ENCODE data around the gene GLIS1.

The GLIS1 gene

GRCh38 chr1:53483170-53483569 lies 255.8 kb downstream of the GLIS1 start:
- H3K27ac ChIP-seq (ENCODE audit: poor library complexity, severe bottlenecking) = no peak overlapping the region
- peaks cover 8% of the 10 kb centered on the region for H3K27me3 ChIP-seq (ENCODE audit: insufficient read depth, poor library complexity, severe bottlenecking)
- H3K4me3 ChIP-seq (ENCODE audit: severe bottlenecking) = no peak overlapping the region
- H3K36me3 ChIP-seq (ENCODE audit: low read depth) = no peaks in the 10 kb centered on the region
- H3K4me1 ChIP-seq (ENCODE audit: insufficient read depth, poor library complexity, severe bottlenecking) = no peaks in the 10 kb centered on the region
- TF ChIP-seq CTCF (IDR thresholded peaks at IDR 0.05; ENCODE audit: poor library complexity, severe bottlenecking) = no peak
- H3K9me3 ChIP-seq (ENCODE audit: severe bottlenecking) = no peaks in the 10 kb centered on the region
- no peak for ATAC-seq (ENCODE audit: low read depth)
- no peak for DNase-seq (ENCODE audit: low spot score)

GRCh38 chr1:53482441-53483153 lies 256.4 kb downstream of the GLIS1 start:
- no peaks in the 10 kb centered on the region for H3K9me3 ChIP-seq (ENCODE audit: severe bottlenecking)
- H3K27ac ChIP-seq (ENCODE audit: poor library complexity, severe bottlenecking) = no peak overlapping the region
- no peak overlapping the region for H3K4me3 ChIP-seq (ENCODE audit: severe bottlenecking)
- DNase-seq (ENCODE audit: low spot score) = no peak
- ATAC-seq (ENCODE audit: low read depth) = no peak
- no peak for TF ChIP-seq CTCF (IDR thresholded peaks at IDR 0.05; ENCODE audit: poor library complexity, severe bottlenecking)
- no peaks in the 10 kb centered on the region for H3K4me1 ChIP-seq (ENCODE audit: insufficient read depth, poor library complexity, severe bottlenecking)
- peaks cover 8% of the 10 kb centered on the region for H3K27me3 ChIP-seq (ENCODE audit: insufficient read depth, poor library complexity, severe bottlenecking)
- no peaks in the 10 kb centered on the region for H3K36me3 ChIP-seq (ENCODE audit: low read depth)

- ATAC-seq (ENCODE audit: low read depth) (no peak), DNase-seq (ENCODE audit: low spot score) (no peak)
- Histone ChIP-seq H3K36me3 (ENCODE audit: low read depth) (no peaks in the 10 kb centered on the region), H3K4me1 (ENCODE audit: insufficient read depth, poor library complexity, severe bottlenecking) (no peaks in the 10 kb centered on the region), H3K9me3 (ENCODE audit: severe bottlenecking) (no peaks in the 10 kb centered on the region), H3K27me3 (ENCODE audit: insufficient read depth, poor library complexity, severe bottlenecking) (peaks cover 6% of the 10 kb centered on the region), H3K4me3 (ENCODE audit: severe bottlenecking) (no peak overlapping the region), H3K27ac (ENCODE audit: poor library complexity, severe bottlenecking) (no peak overlapping the region)
- TF ChIP-seq CTCF (IDR thresholded peaks at IDR 0.05; ENCODE audit: poor library complexity, severe bottlenecking) = no peak
Observed at GRCh38 chr1:53481456-53481855, 257.5 kb downstream of the GLIS1 start.

GRCh38 chr1:53480678-53481077 lies 258.3 kb downstream of the GLIS1 start:
- Histone ChIP-seq H3K4me1 (ENCODE audit: insufficient read depth, poor library complexity, severe bottlenecking) (no peaks in the 10 kb centered on the region), H3K27me3 (ENCODE audit: insufficient read depth, poor library complexity, severe bottlenecking) (no peaks in the 10 kb centered on the region), H3K36me3 (ENCODE audit: low read depth) (no peaks in the 10 kb centered on the region), H3K27ac (ENCODE audit: poor library complexity, severe bottlenecking) (no peak overlapping the region), H3K4me3 (ENCODE audit: severe bottlenecking) (no peak overlapping the region), H3K9me3 (ENCODE audit: severe bottlenecking) (no peaks in the 10 kb centered on the region)
- TF ChIP-seq CTCF (IDR thresholded peaks at IDR 0.05; ENCODE audit: poor library complexity, severe bottlenecking) = no peak
- DNase-seq (ENCODE audit: low spot score) (no peak), ATAC-seq (ENCODE audit: low read depth) (no peak)

- no peak overlapping the region for H3K27ac ChIP-seq (ENCODE audit: poor library complexity, severe bottlenecking)
- no peaks in the 10 kb centered on the region for H3K27me3 ChIP-seq (ENCODE audit: insufficient read depth, poor library complexity, severe bottlenecking)
- no peak for ATAC-seq (ENCODE audit: low read depth)
- H3K9me3 ChIP-seq (ENCODE audit: severe bottlenecking) = no peaks in the 10 kb centered on the region
- H3K4me1 ChIP-seq (ENCODE audit: insufficient read depth, poor library complexity, severe bottlenecking) = no peaks in the 10 kb centered on the region
- DNase-seq (ENCODE audit: low spot score) = no peak
- H3K4me3 ChIP-seq (ENCODE audit: severe bottlenecking) = no peak overlapping the region
- no peaks in the 10 kb centered on the region for H3K36me3 ChIP-seq (ENCODE audit: low read depth)
- no peak for TF ChIP-seq CTCF (IDR thresholded peaks at IDR 0.05; ENCODE audit: poor library complexity, severe bottlenecking)
Observed at GRCh38 chr1:53478502-53478818, 260.5 kb downstream of the GLIS1 start.

Data from RWPE2 (cell line).